GM11168 (cell line): ENCODE data around the gene DLG2.
"Not testable (repeated sequence)": the region's sequence is repeated elsewhere in the genome, so short reads cannot be mapped to it uniquely, and the experiment has no call there.

Source experiments
- in situ Hi-C: fragments of 300-500 bp; cut with MboI; formaldehyde crosslinking; loops from one replicate; pipeline ENCODE4 v1.12.0; 2022; ENCODE audit warnings: low sequenced_read_pairs; ENCODE audit not compliant: unreplicated experiment

Gene DLG2

GRCh38 chr11:85627332-85627997 is at the start of gene DLG2:
DLG2 (minus strand) TSS chr11:85627344.
- in situ Hi-C loops, result no loop called here

- in situ Hi-C loops, result no loop called here
Measured at GRCh38 chr11:85673393-85673792, 46.2 kb upstream of the DLG2 start.

GRCh38 chr11:85672105-85672902 is 45.2 kb upstream of the DLG2 start:
- in situ Hi-C loops, result no loop called here

GRCh38 chr11:85670949-85671663 is 44.0 kb upstream of the DLG2 start:
- in situ Hi-C loops, result not testable (repeated sequence)

DNA sequence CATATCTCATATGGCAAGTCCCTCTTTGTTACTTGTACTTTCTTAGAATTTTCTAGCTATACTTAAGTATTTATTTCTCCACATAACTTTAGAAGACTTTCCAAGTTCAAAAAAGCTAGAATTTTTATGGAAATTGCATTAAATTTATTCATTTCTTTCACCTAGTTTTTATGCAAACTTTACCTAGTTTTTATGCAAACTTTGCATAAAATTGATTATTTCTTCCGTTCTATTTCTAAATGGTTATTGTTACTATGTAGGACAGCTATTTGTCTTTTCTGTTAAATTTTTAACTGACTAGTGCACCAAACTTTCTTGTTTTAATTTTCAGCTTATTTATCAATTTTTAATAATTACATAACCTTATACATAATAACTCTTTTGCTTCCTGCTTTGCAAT is 41.0 kb upstream of the DLG2 start:
- in situ Hi-C loops, result no loop called here

- in situ Hi-C loops, result no loop called here
Measured at GRCh38 chr11:85666687-85667086, 39.5 kb upstream of the DLG2 start.

- in situ Hi-C loops, result no loop called here
Measured at GRCh38 chr11:85665733-85666132, 38.6 kb upstream of the DLG2 start.

GRCh38 chr11:85664615-85665481 is 37.7 kb upstream of the DLG2 start, which contains the start of gene CREBZF:
CREBZF (minus strand) TSS chr11:85665129; CDS start chr11:85664875, 254 bp downstream.
- in situ Hi-C loops, result no loop called here

GRCh38 chr11:85663753-85664614 is 36.8 kb upstream of the DLG2 start:
- in situ Hi-C loops, result no loop called here

- in situ Hi-C loops, result no loop called here
Measured at GRCh38 chr11:85663080-85663752, 36.1 kb upstream of the DLG2 start.

DNA sequence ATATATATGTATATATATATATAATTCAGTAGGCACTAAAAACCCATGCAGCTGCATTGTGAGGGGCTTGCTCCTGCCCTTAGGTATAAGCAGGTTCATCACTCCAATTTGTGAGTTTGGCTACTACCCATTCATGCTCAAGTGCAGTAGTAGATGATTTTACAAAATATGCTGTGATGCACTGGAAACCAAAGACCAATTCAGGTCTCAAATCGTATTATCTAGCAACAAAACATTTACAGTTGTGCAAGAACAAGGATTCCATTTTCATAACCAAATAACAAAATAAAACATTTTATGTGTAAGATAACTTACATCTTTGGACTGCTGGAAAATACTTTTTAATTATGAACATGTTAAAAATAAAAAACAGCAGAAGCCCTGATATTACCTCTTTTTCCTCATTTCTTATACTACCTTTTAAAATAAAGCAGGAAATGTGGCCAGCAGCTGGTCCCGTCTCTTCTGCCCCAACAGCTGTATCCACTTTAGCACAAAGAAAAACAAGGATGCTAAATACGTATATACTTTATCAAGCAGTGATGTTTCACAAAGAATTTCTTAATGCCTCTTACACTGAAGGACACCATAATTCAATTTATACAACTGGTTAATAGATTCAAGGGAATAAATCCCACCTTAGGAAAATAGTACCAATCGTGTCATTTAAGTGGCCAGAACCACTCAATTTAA is 35.0 kb upstream of the DLG2 start:
- in situ Hi-C loops, result no loop called here

DNA sequence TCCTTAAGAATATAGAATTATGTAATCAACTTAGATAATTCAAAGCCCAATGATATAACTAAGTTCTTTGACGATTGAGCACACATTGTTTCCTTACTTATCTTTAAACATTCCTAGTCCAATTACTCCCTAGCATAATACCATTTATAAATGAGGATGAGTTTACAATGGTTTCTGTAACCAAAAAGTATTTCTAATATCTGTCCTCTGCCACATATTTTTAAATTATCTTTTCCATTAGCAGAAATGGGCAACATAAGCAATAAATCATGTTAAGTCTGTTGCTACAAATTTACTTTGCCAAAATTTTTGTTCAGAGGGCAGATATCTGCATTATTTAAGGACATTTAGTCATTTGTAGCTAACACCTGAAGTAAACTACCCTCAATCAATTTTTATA is 31.0 kb upstream of the DLG2 start:
- in situ Hi-C loops, result no loop called here

DNA sequence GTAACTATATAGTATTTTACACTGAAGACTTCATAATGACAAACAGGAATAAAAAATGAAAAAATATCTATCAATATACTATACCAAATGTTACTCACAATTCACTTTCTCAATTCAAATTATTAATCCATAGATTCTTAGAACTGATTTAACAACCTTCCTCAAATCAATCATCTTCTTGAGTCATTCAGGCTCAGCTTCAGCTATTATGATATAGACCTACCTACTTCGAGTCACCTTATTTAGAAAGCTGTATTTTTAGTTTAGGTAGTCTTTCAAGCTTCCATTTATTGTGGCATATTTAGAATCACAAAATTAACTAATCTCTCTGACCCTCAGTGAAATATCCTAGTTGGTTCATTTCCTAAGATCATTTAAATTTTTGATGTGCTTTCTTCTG is 29.6 kb upstream of the DLG2 start:
- in situ Hi-C loops, result no loop called here

DNA sequence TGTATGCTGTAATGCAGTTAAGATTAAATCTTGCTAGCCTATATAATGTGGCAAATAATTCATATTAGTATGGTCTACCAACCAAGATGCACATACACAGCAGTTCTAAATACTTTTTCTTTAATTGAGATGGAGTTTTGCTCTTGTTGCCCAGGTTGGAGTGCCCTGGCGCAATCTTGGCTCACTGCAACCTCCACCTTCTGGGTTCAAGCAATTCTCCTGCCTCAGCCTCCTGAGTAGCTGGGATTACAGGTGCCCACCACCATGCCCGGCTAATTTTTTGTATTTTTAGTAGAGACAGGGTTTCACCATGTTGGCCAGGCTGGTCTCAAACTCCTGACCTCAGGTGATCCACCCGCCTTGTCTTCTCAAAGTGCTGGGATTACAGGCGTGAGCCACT is 27.2 kb upstream of the DLG2 start:
- in situ Hi-C loops, result not testable (repeated sequence)

DNA sequence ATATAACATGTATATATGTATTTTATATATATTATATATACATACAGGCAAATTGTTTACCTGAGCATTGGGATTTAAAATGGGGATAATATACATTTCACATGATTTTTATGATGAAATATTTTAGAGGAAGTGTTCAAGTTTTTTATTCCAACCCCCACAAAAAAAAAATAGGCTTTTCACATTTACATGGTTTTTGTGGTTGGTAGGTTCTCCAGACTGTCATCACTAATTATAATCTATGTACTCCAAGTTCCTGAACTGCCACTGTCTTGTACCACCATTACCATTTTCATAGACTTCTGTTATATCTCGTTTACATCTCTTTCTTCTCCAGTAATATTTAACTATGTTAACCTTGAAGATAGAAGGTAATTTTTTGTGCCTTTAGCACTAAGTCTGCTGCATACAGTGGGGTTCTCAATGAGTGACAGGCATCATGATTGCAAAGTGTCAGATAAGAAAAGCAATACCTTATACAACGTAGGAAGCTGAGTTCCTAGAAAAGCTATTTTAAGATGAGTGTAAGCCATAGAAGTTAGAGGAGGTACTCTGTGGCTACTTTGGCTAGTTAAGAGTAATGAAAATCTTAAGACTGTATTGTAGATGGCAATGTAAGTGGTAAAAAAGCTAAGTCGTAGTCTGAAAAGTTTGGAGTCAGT is 25.8 kb upstream of the DLG2 start:
- in situ Hi-C loops, result no loop called here

DNA sequence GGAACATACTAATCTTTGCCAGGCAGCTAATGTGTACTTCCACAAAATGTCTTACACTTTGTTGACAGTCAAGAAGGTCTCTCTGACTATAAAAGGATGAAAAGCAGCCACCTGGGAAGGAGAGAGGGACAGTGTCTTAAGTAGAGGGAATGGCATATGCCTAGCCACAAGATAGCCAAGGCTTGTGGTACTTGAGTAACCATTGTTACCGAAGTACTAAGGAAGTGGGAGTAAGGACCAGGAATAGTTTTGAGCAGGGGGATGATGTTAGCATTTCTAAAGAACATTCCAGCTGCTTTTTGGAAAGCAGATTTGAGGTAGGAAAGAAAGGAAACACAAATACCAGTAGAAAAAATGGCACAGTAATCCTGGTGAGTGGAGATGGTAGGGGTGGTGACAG is 24.0 kb upstream of the DLG2 start:
- in situ Hi-C loops, result no loop called here

DNA sequence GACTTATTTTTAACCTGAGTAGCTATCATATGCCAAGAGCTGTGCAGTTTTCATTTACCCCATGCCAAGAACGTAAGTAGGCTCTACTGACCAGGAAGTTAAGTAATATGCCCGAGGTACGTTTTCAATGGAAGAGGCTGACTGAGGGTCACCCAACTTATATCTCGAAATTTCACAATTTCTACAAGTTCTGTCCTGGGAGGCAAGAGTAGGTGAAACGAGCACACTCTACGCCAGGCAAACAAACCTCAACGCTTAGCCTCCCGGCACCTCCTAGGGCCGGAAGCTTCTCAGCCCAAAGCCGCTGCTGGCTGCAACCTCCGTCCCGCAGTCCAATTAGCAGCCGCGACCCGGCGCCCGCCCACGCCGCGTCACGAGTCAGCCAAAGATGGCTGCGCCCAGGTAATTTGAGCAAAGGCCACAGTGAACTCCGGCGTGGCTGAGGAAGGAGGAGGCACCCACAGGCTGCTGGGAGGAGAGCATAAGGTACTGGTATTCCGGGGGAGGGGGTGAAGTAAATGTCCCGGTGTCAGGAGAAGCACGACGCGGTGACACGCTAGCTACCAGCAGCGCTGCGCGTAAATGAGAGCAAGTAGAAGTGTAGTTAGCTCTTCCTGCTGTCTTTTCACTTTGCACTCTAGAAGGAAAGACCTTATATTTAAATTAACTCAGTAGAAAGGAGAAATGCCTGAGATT is 20.6 kb upstream of the DLG2 start, which contains the start of gene TMEM126A:
TSS of gene TMEM126A (plus strand) at position 364 of the 696 bp plus-strand sequence. CDS start 2,289 bp downstream, outside the sequence.
- in situ Hi-C loops, result no loop called here
